ENCODE results near the gene IQCE. TPM values are rescaled to one million over a fixed set of nuclear protein-coding genes. Genes with fewer than 3 reads are reported as not detected.

Gene IQCE
- total RNA-seq, 2 experiments from 2014 or later: 7.2 to 8.4 TPM

- POLR2A ChIA-PET: interaction anchor here (0.5 to 1.5 kb wide), 2 partner anchors 9 to 10 kb away, joined by 3 to 4 read pairs; no protein-coding TSS in a partner anchor
Observed at GRCh38 chr7:2521341-2521745, 37.4 kb upstream of the IQCE start.

GRCh38 chr7:2521952-2522591, 36.7 kb upstream of the IQCE start:
- POLR2A ChIA-PET: no interaction called here
- intact Hi-C loops (cut with DNase I, micrococcal nuclease): loop anchor here in 1 of 2 experiments (1.0 to 10.0 kb wide), 5 partner anchors 8 to 323 kb away; partner anchors contain the start of genes BRAT1, GNA12 and TTYH3
- Mint-ChIP-seq H3K27ac (peak overlapping the region; percentile 91), H3K9me3 (ENCODE audit: low read depth) (no peaks in the 10 kb centered on the region), H3K36me3 (ENCODE audit: low read depth) (no peaks in the 10 kb centered on the region), H3K27me3 (no peaks in the 10 kb centered on the region), H3K4me1 (peaks cover 38% of the 10 kb centered on the region), H3K4me3 (peak overlapping the region; percentile 89)
- peak; percentile 60 for ATAC-seq
- CTCF ChIA-PET: interaction anchor here (0.6 to 1.5 kb wide), 3 partner anchors 10 to 520 kb away, joined by 3 read pairs; no protein-coding TSS in a partner anchor
- DNase-seq: peak; percentile 88

More at GRCh38 chr7:2521341-2521745, 37.4 kb upstream of the IQCE start:
- no peaks in the 10 kb centered on the region for H3K36me3 Mint-ChIP-seq (ENCODE audit: low read depth)
- H3K4me1 Mint-ChIP-seq: peaks cover 37% of the 10 kb centered on the region
- peak overlapping the region; percentile 89 for H3K4me3 Mint-ChIP-seq
- intact Hi-C loops (cut with DNase I, micrococcal nuclease): loop anchor here in 1 of 2 experiments (5.0 to 10.0 kb wide), 3 partner anchors 111 to 323 kb away; partner anchors contain the start of genes GNA12 and TTYH3
- H3K9me3 Mint-ChIP-seq (ENCODE audit: low read depth): no peaks in the 10 kb centered on the region
- DNase-seq: no peak
- CTCF ChIA-PET: interaction anchor here (0.6 to 1.5 kb wide), 3 partner anchors 9 to 521 kb away, joined by 3 to 4 read pairs (median 3); no protein-coding TSS in a partner anchor
- no peaks in the 10 kb centered on the region for H3K27me3 Mint-ChIP-seq
- ATAC-seq: peak; percentile 1
- peak overlapping the region; percentile 91 for H3K27ac Mint-ChIP-seq

- peak; percentile 9 for ATAC-seq
Observed at GRCh38 chr7:2522780-2523433, 35.9 kb upstream of the IQCE start.

GRCh38 chr7:2523461-2523936, 35.3 kb upstream of the IQCE start:
- Mint-ChIP-seq H3K27me3 (no peaks in the 10 kb centered on the region), H3K9me3 (ENCODE audit: low read depth) (no peaks in the 10 kb centered on the region), H3K27ac (peak overlapping the region; percentile 91), H3K4me1 (peaks cover 41% of the 10 kb centered on the region), H3K36me3 (ENCODE audit: low read depth) (no peaks in the 10 kb centered on the region), H3K4me3 (peak overlapping the region; percentile 89)
- ChIA-PET POLR2A (no interaction called here), CTCF (interaction anchor here (0.7 kb wide), 1 partner anchor 110 kb away, joined by 3 read pairs; no protein-coding TSS in a partner anchor)
- intact Hi-C loops (cut with DNase I, micrococcal nuclease): loop anchor here in 1 of 2 experiments (5.0 to 10.0 kb wide), 3 partner anchors 109 to 321 kb away; partner anchors contain the start of genes GNA12 and TTYH3
- ATAC-seq: no peak
- DNase-seq: no peak

More at GRCh38 chr7:2522780-2523433, 35.9 kb upstream of the IQCE start:
- DNase-seq: peak; percentile 72
- ChIA-PET CTCF (interaction anchor here (0.7 kb wide), 1 partner anchor 110 kb away, joined by 3 read pairs; no protein-coding TSS in a partner anchor), POLR2A (no interaction called here)
- Mint-ChIP-seq H3K4me1 (peaks cover 41% of the 10 kb centered on the region), H3K9me3 (ENCODE audit: low read depth) (no peaks in the 10 kb centered on the region), H3K4me3 (peak overlapping the region; percentile 89), H3K36me3 (ENCODE audit: low read depth) (no peaks in the 10 kb centered on the region), H3K27me3 (no peaks in the 10 kb centered on the region), H3K27ac (peak overlapping the region; percentile 91)
- intact Hi-C loops (cut with DNase I, micrococcal nuclease): loop anchor here in 1 of 2 experiments (1.0 to 10.0 kb wide), 5 partner anchors 7 to 322 kb away; partner anchors contain the start of genes BRAT1, GNA12 and TTYH3

- Mint-ChIP-seq H3K36me3 (ENCODE audit: low read depth) (no peaks in the 10 kb centered on the region), H3K9me3 (ENCODE audit: low read depth) (no peaks in the 10 kb centered on the region), H3K4me3 (no peak overlapping the region), H3K27ac (no peak overlapping the region), H3K27me3 (no peaks in the 10 kb centered on the region), H3K4me1 (peaks cover 45% of the 10 kb centered on the region)
- intact Hi-C loops (cut with DNase I, micrococcal nuclease): loop anchor here in 1 of 2 experiments (5.0 to 10.0 kb wide), 3 partner anchors 108 to 321 kb away; partner anchors contain the start of genes GNA12 and TTYH3
- no peak for ATAC-seq
- CTCF ChIA-PET: no interaction called here
- no peak for DNase-seq
- POLR2A ChIA-PET: no interaction called here
Observed at GRCh38 chr7:2523941-2524807, 34.6 kb upstream of the IQCE start.

- no peaks in the 10 kb centered on the region for H3K36me3 Mint-ChIP-seq (ENCODE audit: low read depth)
- H3K9me3 Mint-ChIP-seq (ENCODE audit: low read depth): no peaks in the 10 kb centered on the region
- CTCF ChIA-PET: no interaction called here
- DNase-seq (no peak), ATAC-seq (no peak)
- H3K4me3 Mint-ChIP-seq: no peak overlapping the region
- POLR2A ChIA-PET: no interaction called here
- H3K27ac Mint-ChIP-seq: no peak overlapping the region
- H3K4me1 Mint-ChIP-seq: peaks cover 52% of the 10 kb centered on the region
- intact Hi-C loops (cut with DNase I, micrococcal nuclease): loop anchor here in 1 of 2 experiments (5.0 to 10.0 kb wide), 3 partner anchors 107 to 320 kb away; partner anchors contain the start of genes GNA12 and TTYH3
- H3K27me3 Mint-ChIP-seq: no peaks in the 10 kb centered on the region
Observed at GRCh38 chr7:2524808-2525657, 33.7 kb upstream of the IQCE start.

- Mint-ChIP-seq H3K36me3 (ENCODE audit: low read depth) (no peaks in the 10 kb centered on the region), H3K4me1 (peaks cover 60% of the 10 kb centered on the region), H3K9me3 (ENCODE audit: low read depth) (no peaks in the 10 kb centered on the region), H3K4me3 (no peak overlapping the region), H3K27ac (no peak overlapping the region), H3K27me3 (no peaks in the 10 kb centered on the region)
- DNase-seq (no peak), ATAC-seq (no peak)
- CTCF ChIA-PET: no interaction called here
- POLR2A ChIA-PET: interaction anchor here (1.0 kb wide), 1 partner anchor 22 kb away, joined by 3 read pairs; no protein-coding TSS in a partner anchor
- intact Hi-C loops (cut with DNase I, micrococcal nuclease): loop anchor here in 1 of 2 experiments (10.0 kb wide), 1 partner anchor 319 kb away; the partner anchor contains the start of gene GNA12
Observed at GRCh38 chr7:2525658-2526630, 32.8 kb upstream of the IQCE start.

- ChIA-PET CTCF (interaction anchor here (0.7 to 1.8 kb wide), 2 partner anchors 16 to 693 kb away, joined by 3 to 5 read pairs; no protein-coding TSS in a partner anchor), POLR2A (interaction anchor here (1.0 kb wide), 1 partner anchor 23 kb away, joined by 3 read pairs; no protein-coding TSS in a partner anchor)
- intact Hi-C loops (cut with DNase I, micrococcal nuclease): loop anchor here in 1 of 2 experiments (10.0 kb wide), 1 partner anchor 318 kb away; the partner anchor contains the start of gene GNA12
- Mint-ChIP-seq H3K27ac (no peak overlapping the region), H3K4me1 (peaks cover 59% of the 10 kb centered on the region), H3K4me3 (no peak overlapping the region), H3K27me3 (no peaks in the 10 kb centered on the region), H3K36me3 (ENCODE audit: low read depth) (no peaks in the 10 kb centered on the region), H3K9me3 (ENCODE audit: low read depth) (no peaks in the 10 kb centered on the region)
- DNase-seq (peak; percentile 19), ATAC-seq (no peak)
Observed at GRCh38 chr7:2526659-2527504, 31.9 kb upstream of the IQCE start.
